ACC112 (cell line): Measurements from ENCODE around the gene CSDE1.
"Not testable (repeated sequence)": the region's sequence is repeated elsewhere in the genome, so short reads cannot be mapped to it uniquely, and the experiment has no call there.

Source experiments
- H2AFZ ChIP-seq: fragments of 200-600 bp; sonication (generic); one replicate; pipeline ENCODE4 v1.6.0; 2017; ENCODE audit warnings: antibody characterized with exemption, low read length; ENCODE audit not compliant: unreplicated experiment
- H3K27ac ChIP-seq: fragments of 200-600 bp; sonication (generic); 2 replicates; pipeline ENCODE4 v1.5.1; 2014; ENCODE audit warnings: low read depth, mild to moderate bottlenecking, antibody characterized with exemption, low read length, moderate library complexity
- H3K27me3 ChIP-seq: fragments of 200-600 bp; sonication (generic); 2 replicates; pipeline ENCODE4 v1.6.1; 2014; ENCODE audit warnings: mild to moderate bottlenecking, antibody characterized with exemption, low read length, moderate library complexity, mixed read lengths; ENCODE audit not compliant: insufficient read depth
- H3K36me3 ChIP-seq: fragments of 200-600 bp; sonication (generic); 2 replicates; pipeline ENCODE4 v1.6.1; 2016; ENCODE audit warnings: mild to moderate bottlenecking, antibody characterized with exemption, low read length, moderate library complexity, mixed read lengths; ENCODE audit not compliant: insufficient read depth
- H3K4me1 ChIP-seq: fragments of 200-600 bp; sonication (generic); one replicate; pipeline ENCODE4 v1.6.1; 2016; ENCODE audit warnings: low read length, mixed read lengths; ENCODE audit not compliant: insufficient read depth, unreplicated experiment, control insufficient read depth
- H3K4me3 ChIP-seq: fragments of 200-600 bp; sonication (generic); 2 replicates; pipeline ENCODE4 v1.5.1; 2014; ENCODE audit warnings: mild to moderate bottlenecking, low read depth, low read length
- H3K79me2 ChIP-seq: fragments of 200-600 bp; sonication (generic); one replicate; pipeline ENCODE4 v1.6.0; 2016; ENCODE audit warnings: low read length; ENCODE audit not compliant: control insufficient read depth, unreplicated experiment, insufficient read depth

Gene CSDE1

DNA sequence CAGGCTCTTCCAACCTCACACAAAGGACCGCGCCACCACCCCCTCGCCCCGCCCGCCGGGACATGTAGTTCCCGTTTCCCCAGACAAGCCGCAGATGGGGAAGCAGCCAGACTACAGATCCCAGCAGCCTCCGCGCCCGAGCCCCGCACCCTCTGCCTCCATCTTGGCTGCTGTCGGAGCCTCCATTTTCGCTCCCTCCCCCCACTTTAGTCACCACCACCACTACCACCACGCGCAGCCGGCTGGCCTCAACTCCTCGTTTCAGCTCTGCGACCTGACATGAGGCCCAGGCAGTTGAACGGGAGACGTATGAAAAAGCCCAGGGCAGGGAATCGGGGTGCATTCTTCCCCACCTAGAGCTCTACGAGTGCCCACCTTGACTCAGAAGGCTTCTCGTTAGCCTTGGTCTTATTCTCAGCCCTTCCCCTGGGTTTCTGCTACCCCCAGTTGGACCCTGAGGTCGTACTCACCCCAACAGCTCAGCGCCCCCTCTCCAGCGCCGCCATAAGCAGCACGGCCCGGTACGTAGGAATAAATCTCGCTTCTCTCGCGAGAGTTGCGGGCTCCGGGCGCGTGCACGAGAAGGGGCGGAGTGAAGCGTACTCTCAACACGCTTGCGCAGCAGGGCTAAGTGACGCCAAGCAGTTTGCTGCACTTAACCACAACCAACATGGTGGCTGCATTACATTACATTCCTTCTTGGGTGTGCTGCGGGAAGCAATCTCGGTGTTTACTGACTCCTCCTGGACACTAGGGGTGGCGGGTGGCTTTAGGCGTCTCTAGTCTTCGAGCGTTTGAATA lies at the start of gene CSDE1:
TSS of gene CSDE1 (minus strand) at position 530 of the 801 bp plus-strand sequence. CDS start 18,094 bp downstream, outside the sequence.
- Histone ChIP-seq H3K36me3 (no peaks in the 10 kb centered on the region; the same call in 1 of the 2 replicates), H3K4me3 (peak within 1 kb of the TSS; percentile 97), H2AFZ (peak within 1 kb of the TSS; percentile 99), H3K27me3 (no peaks in the 10 kb centered on the region), H3K79me2 (peaks cover 49% of the 10 kb centered on the region), H3K27ac (peak within 1 kb of the TSS; percentile 97), H3K4me1 (peaks cover 26% of the 10 kb centered on the region)

DNA sequence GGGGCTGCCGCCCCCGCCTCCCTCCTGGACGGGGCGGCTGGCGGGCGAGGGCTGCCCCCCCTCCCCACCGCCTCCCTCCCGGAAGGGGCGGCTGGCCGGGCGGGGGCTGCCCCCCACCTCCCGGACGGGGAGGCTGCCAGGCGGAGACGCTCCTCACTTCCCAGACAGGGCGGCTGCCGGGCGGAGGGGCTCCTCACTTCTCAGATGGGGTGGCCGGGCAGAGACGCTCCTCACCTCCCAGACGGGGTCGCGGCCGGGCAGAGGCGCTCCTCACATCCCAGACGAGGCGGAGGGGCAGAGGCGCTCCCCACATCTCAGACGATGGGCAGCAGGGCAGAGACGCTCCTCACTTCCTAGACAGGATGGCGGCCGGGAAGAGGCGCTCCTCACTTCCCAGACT lies 46.7 kb upstream of the CSDE1 start:
- not testable (repeated sequence) for H3K4me3 ChIP-seq, H3K27ac ChIP-seq, H3K4me1 ChIP-seq, H2AFZ ChIP-seq, H3K36me3 ChIP-seq, H3K79me2 ChIP-seq
- peaks cover 31% of the 10 kb centered on the region for H3K27me3 ChIP-seq

DNA sequence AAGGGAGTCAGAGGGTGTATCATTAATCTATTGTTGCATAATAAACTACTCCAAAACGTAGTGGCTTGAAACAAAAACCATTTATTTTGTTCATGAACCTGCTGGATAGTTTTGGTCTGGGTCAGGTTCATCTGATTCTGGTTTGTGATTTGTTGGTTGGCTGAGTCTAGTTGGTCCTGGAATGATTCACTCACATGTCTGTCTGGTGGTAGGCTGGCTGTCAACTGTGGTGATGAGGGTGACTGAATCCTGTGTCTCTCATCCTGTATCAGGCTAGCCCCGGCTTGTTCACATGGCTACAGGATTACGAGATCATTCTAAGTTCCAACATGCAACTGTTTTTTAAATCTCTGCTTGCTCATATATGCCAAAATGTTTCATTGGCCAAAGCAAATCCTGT lies 45.2 kb upstream of the CSDE1 start:
- no peak overlapping the region for H3K4me3 ChIP-seq
- no peak overlapping the region for H3K27ac ChIP-seq
- no peaks in the 10 kb centered on the region for H3K79me2 ChIP-seq
- H3K4me1 ChIP-seq = no peaks in the 10 kb centered on the region
- H2AFZ ChIP-seq = no peak overlapping the region
- no peaks in the 10 kb centered on the region for H3K36me3 ChIP-seq
- H3K27me3 ChIP-seq = peaks cover 46% of the 10 kb centered on the region

DNA sequence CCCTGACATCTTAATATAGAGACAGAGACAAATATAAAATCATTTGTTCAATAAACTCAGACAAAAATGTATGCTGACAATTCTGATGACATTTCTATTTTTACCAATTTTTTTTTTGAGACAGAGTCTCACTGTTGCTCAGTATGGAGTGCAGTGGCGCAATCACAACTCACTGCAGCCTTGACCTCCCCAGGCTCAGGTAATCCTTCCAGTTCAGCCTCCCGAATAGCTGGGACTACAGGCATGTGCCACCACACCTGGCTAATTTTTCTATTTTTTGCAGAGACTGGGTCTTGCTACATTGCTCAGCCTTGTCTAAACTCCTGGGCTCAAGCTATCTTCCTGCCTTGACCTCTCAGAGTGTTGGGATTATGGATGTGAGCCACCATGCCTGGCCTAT lies 36.3 kb upstream of the CSDE1 start:
- H3K79me2 ChIP-seq = no peaks in the 10 kb centered on the region
- no peak overlapping the region for H3K4me3 ChIP-seq
- H2AFZ ChIP-seq = no peak overlapping the region
- no peak overlapping the region for H3K27ac ChIP-seq
- no peaks in the 10 kb centered on the region for H3K36me3 ChIP-seq
- no peaks in the 10 kb centered on the region for H3K4me1 ChIP-seq
- H3K27me3 ChIP-seq = peaks cover 68% of the 10 kb centered on the region

DNA sequence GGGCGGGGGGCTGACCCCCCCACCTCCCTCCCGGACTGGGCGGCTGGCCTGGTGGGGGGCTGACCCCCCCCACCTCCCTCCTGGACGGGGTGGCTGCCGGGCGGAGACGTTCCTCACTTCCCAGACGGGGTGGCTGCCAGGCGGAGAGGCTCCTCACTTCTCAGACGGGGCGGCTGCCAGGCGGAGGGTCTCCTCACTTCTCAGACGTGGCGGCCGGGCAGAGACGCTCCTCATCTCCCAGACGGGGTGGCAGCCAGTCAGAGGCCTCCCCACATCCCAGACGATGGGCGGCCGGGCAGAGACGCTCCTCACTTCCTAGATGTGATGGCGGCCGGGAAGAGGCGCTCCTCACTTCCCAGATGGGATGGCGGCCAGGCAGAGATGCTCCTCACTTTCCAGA lies 32.8 kb upstream of the CSDE1 start:
- H3K27me3 ChIP-seq = peaks cover 40% of the 10 kb centered on the region
- not testable (repeated sequence) for H2AFZ ChIP-seq, H3K4me3 ChIP-seq, H3K36me3 ChIP-seq, H3K79me2 ChIP-seq, H3K4me1 ChIP-seq, H3K27ac ChIP-seq

DNA sequence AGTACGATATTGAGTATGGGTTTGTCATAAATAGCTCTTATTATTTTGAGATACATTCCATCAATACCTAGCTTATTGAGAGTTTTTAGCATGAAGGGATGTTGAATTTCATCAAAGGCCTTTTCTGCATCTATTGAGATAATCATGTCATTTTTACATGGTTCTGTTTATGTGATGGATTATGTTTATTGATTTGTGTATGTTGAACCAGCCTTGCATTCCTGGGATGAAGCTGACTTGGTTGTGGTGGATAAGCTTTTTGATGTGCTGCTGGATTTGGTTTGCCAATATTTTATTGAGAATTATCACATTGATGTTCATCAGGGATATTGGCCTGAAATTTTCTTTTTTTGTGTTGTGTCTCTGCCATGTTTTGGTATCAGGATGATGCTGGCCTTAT lies 28.7 kb upstream of the CSDE1 start:
- H3K27ac ChIP-seq, H3K27me3 ChIP-seq, H2AFZ ChIP-seq, H3K4me1 ChIP-seq, H3K36me3 ChIP-seq, H3K79me2 ChIP-seq, H3K4me3 ChIP-seq: not testable (repeated sequence)

DNA sequence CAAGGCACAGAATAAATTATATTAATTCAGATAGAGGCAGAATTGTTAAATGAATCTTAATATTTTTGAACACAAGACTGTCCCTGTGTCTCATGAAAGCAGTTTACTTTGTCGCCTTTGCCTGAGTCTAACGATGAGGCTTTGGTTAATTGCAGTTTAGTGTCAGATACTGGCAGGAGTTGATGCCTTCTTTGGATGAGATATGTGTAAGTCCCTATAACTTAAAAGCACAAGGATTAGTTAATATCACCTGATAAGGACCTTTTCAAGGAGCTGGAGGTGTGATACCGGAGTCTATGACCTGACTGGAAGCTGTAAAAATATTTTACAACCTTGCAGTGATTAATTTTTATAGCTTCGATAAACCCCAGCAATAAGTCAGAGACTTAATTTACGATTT lies 24.7 kb upstream of the CSDE1 start:
- Histone ChIP-seq H3K4me3 (no peak overlapping the region), H3K27me3 (no peaks in the 10 kb centered on the region), H2AFZ (no peak overlapping the region), H3K27ac (no peak overlapping the region), H3K79me2 (peaks cover 23% of the 10 kb centered on the region), H3K36me3 (peaks cover 14% of the 10 kb centered on the region), H3K4me1 (peaks cover 10% of the 10 kb centered on the region)

DNA sequence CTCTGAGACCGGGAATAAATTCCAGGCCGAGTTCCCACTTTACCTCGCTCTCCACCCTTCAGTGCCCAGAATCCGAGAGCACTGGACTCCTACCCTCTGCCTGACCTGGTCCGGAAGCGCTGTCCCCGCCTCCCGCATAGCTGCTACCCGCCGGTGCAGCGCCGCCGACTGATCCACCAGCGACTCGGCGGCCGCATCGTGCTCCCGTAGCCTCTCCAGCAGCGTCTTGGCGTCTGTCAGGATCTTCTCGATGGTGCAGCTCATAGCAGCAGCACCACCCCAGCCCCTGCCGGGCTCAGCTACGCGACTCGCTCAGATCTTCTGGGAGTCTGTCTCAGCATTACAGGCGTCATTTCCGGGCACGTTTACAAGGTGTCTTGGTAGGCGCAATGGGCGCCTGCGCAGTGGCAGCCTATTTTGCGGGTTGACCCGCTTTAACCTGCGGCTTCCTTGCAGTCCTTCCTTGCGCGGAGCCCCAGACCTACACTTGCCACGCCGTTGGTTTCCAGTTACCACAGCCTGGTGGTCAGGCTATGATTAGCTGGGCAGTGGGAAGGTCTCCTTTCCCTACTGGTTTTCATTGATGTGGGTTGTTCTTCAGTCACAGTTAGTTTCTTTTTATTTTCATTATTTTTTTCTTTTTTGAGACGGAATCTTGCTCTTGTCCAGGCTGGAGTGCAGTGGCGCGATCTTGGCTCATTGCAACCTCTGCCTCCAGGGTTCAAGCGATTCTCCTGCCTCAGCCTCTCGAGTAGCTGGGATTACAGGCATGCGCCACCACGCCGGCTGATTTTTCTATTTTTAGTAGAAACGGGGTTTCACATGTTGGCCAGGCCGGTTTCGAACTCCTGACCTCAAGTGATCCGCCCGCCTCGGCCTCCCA lies 22.8 kb upstream of the CSDE1 start, which contains the start of gene SIKE1:
TSS of gene SIKE1 (minus strand) at position 342 of the 883 bp plus-strand sequence. CDS start at position 264, 78 bp downstream.
- Histone ChIP-seq H3K79me2 (peaks cover 23% of the 10 kb centered on the region), H3K27me3 (no peaks in the 10 kb centered on the region), H3K4me1 (peaks cover 10% of the 10 kb centered on the region), H3K4me3 (peak within 1 kb of the TSS; percentile 89), H2AFZ (peak within 1 kb of the TSS; percentile 95), H3K36me3 (peaks cover 19% of the 10 kb centered on the region), H3K27ac (peak within 1 kb of the TSS; percentile 59)

DNA sequence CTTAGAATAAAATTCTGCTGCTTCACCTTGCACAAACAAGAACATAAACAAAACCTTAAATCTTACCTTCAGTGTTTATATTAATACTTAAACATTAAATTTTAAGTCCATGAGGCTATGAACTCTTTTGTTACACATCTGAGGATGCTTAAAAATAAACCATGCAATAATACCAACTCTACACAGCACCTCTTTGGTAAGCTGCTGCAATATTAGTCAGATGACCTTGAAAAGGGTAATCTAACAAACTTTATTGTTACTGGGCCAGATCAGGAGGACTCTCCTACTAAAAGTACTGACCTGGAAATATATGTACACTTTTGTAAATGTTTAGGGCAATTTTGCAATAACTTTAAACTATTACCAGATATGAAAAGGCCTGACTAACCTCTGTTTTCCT lies 21.9 kb upstream of the CSDE1 start:
- Histone ChIP-seq H3K27ac (peak overlapping the region; percentile 59), H3K4me3 (peak overlapping the region; percentile 89), H2AFZ (peak overlapping the region; percentile 95), H3K4me1 (peaks cover 10% of the 10 kb centered on the region), H3K36me3 (peaks cover 19% of the 10 kb centered on the region), H3K27me3 (no peaks in the 10 kb centered on the region), H3K79me2 (peaks cover 23% of the 10 kb centered on the region)

DNA sequence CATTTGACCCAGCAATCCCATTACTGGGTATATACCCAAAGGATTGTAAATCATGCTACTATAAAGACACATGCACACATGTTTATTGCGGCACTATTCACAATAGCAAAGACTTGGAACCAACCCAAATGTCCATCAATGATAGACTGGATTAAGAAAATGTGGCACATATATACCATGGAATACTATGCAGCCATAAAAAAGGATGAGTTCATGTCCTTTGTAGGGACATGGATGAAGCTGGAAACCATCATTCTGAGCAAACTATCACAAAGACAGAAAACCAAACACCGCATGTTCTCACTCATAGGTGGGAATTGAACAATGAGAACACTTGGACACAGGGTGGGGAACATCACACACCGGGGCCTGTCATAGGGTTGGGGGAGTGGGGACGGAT lies 18.9 kb upstream of the CSDE1 start:
- H3K4me1 ChIP-seq, H2AFZ ChIP-seq, H3K4me3 ChIP-seq, H3K27ac ChIP-seq, H3K27me3 ChIP-seq: not testable (repeated sequence)
- H3K79me2 ChIP-seq = peaks cover 23% of the 10 kb centered on the region
- H3K36me3 ChIP-seq = peaks cover 31% of the 10 kb centered on the region
